ENCODE data around the gene APBB1IP.

Gene APBB1IP

DNA sequence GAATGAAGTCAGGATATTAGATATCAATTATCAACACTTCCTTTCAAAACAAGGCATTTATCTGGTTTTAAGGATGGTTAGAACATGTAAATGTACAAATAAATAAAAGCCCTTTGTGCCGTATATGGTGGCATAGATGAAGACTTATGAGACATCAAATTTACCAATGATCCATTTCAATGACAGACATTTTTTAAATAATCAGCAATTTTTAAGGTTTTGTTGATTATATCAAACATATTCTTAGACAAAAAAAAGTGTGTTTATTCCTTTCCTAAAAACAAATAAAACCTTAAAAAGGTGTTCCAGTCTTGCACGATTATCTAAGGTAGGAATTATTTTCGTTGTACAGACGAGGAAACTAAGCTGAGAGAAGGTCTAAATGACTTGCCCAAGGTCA is 13.8 kb downstream of the APBB1IP start:
- no peak overlapping the region for H3K4me3 ChIP-seq (replicated peaks in 1 of 2; ENCODE audit: low read depth in 2 of 2, low read length in 2 of 2)
- TF ChIP-seq, protein P1, sequence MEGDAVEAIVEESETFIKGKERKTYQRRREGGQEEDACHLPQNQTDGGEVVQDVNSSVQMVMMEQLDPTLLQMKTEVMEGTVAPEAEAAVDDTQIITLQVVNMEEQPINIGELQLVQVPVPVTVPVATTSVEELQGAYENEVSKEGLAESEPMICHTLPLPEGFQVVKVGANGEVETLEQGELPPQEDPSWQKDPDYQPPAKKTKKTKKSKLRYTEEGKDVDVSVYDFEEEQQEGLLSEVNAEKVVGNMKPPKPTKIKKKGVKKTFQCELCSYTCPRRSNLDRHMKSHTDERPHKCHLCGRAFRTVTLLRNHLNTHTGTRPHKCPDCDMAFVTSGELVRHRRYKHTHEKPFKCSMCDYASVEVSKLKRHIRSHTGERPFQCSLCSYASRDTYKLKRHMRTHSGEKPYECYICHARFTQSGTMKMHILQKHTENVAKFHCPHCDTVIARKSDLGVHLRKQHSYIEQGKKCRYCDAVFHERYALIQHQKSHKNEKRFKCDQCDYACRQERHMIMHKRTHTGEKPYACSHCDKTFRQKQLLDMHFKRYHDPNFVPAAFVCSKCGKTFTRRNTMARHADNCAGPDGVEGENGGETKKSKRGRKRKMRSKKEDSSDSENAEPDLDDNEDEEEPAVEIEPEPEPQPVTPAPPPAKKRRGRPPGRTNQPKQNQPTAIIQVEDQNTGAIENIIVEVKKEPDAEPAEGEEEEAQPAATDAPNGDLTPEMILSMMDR (IDR thresholded peaks at IDR 0.05; ENCODE audit: low read depth, low read length), result no peak
- DNase-seq (ENCODE audit: low read depth in 2 of 2), result no peak

DNA sequence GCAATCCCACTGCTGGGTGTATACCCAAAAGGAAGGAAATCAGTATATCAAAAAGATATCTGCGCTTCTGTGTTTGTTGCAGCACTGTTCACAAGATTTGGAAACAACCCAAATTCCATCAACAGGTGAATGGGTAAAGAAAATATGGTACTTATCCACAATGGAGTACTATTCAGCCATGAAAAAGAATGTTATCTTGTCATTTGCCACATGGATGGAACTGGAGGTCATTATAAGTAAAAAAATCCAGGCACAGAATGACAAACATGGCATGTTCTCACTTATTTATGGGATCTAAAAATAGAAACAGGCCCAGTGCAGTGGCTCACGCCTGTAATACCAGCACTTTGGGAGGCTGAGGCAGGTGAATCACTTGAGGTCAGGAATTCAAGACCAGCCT is 15.7 kb downstream of the APBB1IP start:
- TF ChIP-seq, protein P1 (IDR thresholded peaks at IDR 0.05; ENCODE audit: low read depth, low read length), result no peak
- no peak overlapping the region for H3K4me3 ChIP-seq (replicated peaks in 1 of 2; ENCODE audit: low read depth in 2 of 2, low read length in 2 of 2)

DNA sequence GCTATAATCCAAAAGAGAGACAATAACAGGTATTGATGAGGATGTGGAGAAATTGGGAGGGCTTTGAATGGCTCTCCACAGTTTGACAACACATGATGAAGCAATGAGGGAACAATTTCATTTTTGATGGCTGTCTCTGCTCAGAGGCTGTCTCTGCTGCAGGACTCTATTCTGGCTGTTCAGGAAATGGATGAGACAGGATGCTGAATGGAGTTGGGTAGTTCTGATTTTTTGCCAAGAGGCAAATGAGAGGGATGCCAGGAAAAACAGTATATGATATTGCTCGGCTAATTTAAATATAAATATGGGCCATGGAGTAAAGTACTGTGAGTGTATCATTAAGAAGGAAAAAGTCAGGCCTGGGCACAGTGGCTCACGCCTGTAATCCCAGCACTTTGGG is 16.8 kb downstream of the APBB1IP start:
- no peak overlapping the region for H3K4me3 ChIP-seq (replicated peaks in 1 of 2; ENCODE audit: low read depth in 2 of 2, low read length in 2 of 2)
- no peak for DNase-seq (ENCODE audit: low read depth in 2 of 2)
- TF ChIP-seq, protein P1 (IDR thresholded peaks at IDR 0.05; ENCODE audit: low read depth, low read length), result no peak

More for the DNA sequence above, 15.7 kb downstream of the APBB1IP start:
- no peak for DNase-seq (ENCODE audit: low read depth in 2 of 2)

DNA sequence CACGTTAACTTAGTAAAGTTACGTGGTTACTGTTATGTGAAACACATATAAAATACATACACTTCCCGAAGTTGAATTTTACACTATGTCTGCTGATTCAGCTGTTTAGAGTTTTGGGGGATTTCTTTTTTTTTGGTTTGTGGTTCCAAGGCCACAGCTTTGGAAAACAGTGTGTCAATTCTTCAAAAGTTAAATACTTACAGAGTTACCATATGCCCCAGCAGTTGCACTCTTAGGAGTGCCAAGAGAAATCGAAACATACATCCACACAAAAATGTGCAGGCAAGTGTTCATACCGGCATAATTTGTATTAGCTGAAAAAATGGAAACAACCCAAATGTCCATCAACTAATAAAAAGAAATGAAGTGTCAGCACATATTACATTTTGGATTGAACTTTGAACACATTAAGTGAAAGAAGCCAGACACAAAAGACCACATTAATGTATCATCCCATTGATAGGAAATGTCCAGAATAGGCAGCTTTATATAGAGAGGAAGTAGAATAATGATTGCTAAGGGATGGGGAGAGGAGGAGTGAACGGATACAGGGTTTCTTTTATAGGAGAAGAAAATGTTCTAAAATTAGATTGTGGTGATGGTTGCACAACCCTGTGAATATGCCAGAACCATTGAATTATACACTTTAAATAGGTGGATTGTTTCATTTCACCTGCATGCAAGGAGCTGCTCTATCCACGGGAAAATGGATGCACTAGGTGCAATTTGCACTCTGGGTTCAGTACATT is 17.6 kb downstream of the APBB1IP start:
- TF ChIP-seq, protein P1 (IDR thresholded peaks at IDR 0.05; ENCODE audit: low read depth, low read length), result no peak
- no peak overlapping the region for H3K4me3 ChIP-seq (replicated peaks in 1 of 2; ENCODE audit: low read depth in 2 of 2, low read length in 2 of 2)
- no peak for DNase-seq (ENCODE audit: low read depth in 2 of 2)

DNA sequence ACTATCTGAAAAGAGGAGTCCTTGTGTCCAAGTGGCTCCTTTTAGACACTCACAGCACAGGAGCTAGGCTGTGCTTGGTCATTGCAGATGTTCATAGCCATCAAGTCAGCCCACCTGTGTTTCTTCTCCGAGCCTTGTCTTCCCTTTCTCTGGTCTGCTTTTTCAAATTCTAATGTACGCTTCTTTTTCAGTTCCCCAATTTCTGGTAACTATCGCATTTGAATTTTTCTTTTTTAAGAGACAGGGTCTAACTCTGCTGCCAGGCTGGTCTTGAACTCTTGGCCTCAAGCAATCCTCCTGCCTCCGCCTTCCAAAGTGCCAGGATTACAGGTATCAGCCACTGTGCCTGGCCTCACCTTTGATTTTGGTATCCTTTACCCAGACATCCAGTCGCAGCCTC is 18.9 kb downstream of the APBB1IP start:
- H3K4me3 ChIP-seq (replicated peaks in 1 of 2; ENCODE audit: low read depth in 2 of 2, low read length in 2 of 2), result no peak overlapping the region
- TF ChIP-seq, protein P1 (IDR thresholded peaks at IDR 0.05; ENCODE audit: low read depth, low read length), result no peak
- no peak for DNase-seq (ENCODE audit: low read depth in 2 of 2)

DNA sequence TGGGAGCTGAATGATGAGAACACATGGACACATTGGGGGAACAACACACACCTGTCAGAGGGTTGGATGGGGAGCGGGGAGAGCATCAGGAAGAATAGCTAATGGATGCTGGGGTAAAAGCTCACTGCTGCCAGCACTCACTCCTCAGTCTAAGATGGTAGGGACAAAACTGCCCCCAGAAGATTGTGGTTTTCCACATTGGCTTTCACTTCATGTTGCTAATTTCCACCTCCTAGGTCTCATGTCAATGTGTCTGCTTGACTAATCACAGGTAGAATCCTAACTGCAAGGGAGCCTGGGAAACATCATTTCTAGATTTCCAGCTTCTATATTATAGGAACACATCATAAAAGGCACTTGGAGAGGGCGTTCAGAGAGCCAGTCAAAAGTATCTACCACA is 22.6 kb downstream of the APBB1IP start:
- no peak overlapping the region for H3K4me3 ChIP-seq (replicated peaks in 1 of 2; ENCODE audit: low read depth in 2 of 2, low read length in 2 of 2)
- TF ChIP-seq, protein P1 (IDR thresholded peaks at IDR 0.05; ENCODE audit: low read depth, low read length), result no peak
- DNase-seq (ENCODE audit: low read depth in 2 of 2), result no peak

DNA sequence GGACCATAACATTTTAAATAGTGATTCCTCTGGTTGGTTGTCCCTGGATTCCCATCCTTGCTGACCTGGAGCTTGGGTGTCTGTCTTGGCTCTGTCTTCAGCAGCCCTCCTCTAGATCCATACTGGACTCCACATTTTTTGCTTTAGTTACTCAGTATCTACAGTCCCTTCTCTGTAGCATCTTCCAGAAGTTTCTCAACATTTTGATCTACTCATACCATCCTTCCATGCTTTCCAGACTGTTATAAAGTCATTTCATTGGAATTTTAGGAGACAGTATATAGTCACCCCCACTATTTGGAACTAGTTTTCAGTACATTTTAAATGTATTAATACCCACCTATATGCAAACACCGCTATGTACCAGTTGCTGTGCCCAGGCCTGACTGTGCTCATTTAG is 25.8 kb downstream of the APBB1IP start:
- no peak for DNase-seq (ENCODE audit: low read depth in 2 of 2)
- H3K4me3 ChIP-seq (replicated peaks in 1 of 2; ENCODE audit: low read depth in 2 of 2, low read length in 2 of 2), result no peak overlapping the region
- TF ChIP-seq, protein P1 (IDR thresholded peaks at IDR 0.05; ENCODE audit: low read depth, low read length), result no peak

All from cardiac fibroblast (primary cell).